Stimulated activated CD8-positive, alpha-beta memory T cell treated with anti-CD3 and anti-CD28 coated beads, Interleukin-2, amount 100 ng/mL, for 1 hour (primary cell): ENCODE measurements around the gene VARS1.
A peak's percentile ranks its signal among the peaks of the same experiment; 100 is the strongest.
"Not testable (repeated sequence)": the region's sequence is repeated elsewhere in the genome, so short reads cannot be mapped to it uniquely, and the experiment has no call there.

ENCODE experiments used
- DNase-seq, 2 donors: peaks; one replicate each; pipeline ENCODE4 v3.0.0-alpha.2; 2020; ENCODE audit warnings: low read depth in 2 of 2

Gene VARS1

GRCh38 chr6:31822036-31822821, 26.7 kb upstream of the VARS1 start:
- peak; percentile 39 to 42 for DNase-seq

- DNase-seq: peak in 1 of 2 donors; percentile 32
These were observed 25.9 kb upstream of the VARS1 start for GRCh38 chr6:31821301-31822035.

- DNase-seq: not testable (repeated sequence)
These were observed 24.8 kb upstream of the VARS1 start for GRCh38 chr6:31820399-31820798.

GRCh38 chr6:31819871-31820299, 24.3 kb upstream of the VARS1 start:
- DNase-seq: no peak

GRCh38 chr6:31817929-31818511, 22.5 kb upstream of the VARS1 start:
- DNase-seq: not testable (repeated sequence)

GRCh38 chr6:31817133-31817928, 21.8 kb upstream of the VARS1 start:
- not testable (repeated sequence) for DNase-seq

- peak; percentile 44 to 53 for DNase-seq
These were observed 19.7 kb upstream of the VARS1 start, which contains the start of the genes HSPA1A and HSPA1L for GRCh38 chr6:31815025-31815838. Gene HSPA1A, plus strand, starts transcription at chr6:31815543. Its CDS starts 214 bp downstream, at chr6:31815757. Gene HSPA1L, minus strand, starts transcription at chr6:31815283. Its CDS starts 3,311 bp downstream, at chr6:31811972.

- peak in 1 of 2 donors; percentile 51 for DNase-seq
These were observed 19.1 kb upstream of the VARS1 start for GRCh38 chr6:31814677-31815024.

- DNase-seq: no peak
These were observed 17.9 kb upstream of the VARS1 start for GRCh38 chr6:31813465-31813849.

- DNase-seq: no peak
These were observed 16.1 kb upstream of the VARS1 start for GRCh38 chr6:31811645-31812044.

GRCh38 chr6:31808599-31808998, 13.0 kb upstream of the VARS1 start:
- not testable (repeated sequence) for DNase-seq

- peak; percentile 91 to 95 for DNase-seq
These were observed 11.1 kb upstream of the VARS1 start, which contains the start of gene LSM2 for GRCh38 chr6:31806470-31807272. Gene LSM2, minus strand, starts transcription at chr6:31806966. Its CDS starts 209 bp downstream, at chr6:31806757.

GRCh38 chr6:31805939-31806469, 10.5 kb upstream of the VARS1 start:
- no peak for DNase-seq

GRCh38 chr6:31801031-31801927, 5.7 kb upstream of the VARS1 start:
- DNase-seq: not testable (repeated sequence)

- DNase-seq: no peak
These were observed 4.2 kb upstream of the VARS1 start for GRCh38 chr6:31799781-31800180.

GRCh38 chr6:31797588-31797987, 2.0 kb upstream of the VARS1 start:
- no peak for DNase-seq

GRCh38 chr6:31796993-31797385, 1.4 kb upstream of the VARS1 start:
- no peak for DNase-seq

- DNase-seq: no peak
These were observed 511 bp downstream of the VARS1 start for GRCh38 chr6:31794866-31795615.
